Measurements from ENCODE around the gene PPP2R5C. TPM values are rescaled to one million over a fixed set of nuclear protein-coding genes. Genes with fewer than 3 reads are reported as not detected.
A peak's percentile ranks its signal among the peaks of the same experiment; 100 is the strongest.

PPP2R5C gene
- polyA plus RNA-seq, 3 donors, result 61.9 to 72.5 (median 64.0) TPM

DNA sequence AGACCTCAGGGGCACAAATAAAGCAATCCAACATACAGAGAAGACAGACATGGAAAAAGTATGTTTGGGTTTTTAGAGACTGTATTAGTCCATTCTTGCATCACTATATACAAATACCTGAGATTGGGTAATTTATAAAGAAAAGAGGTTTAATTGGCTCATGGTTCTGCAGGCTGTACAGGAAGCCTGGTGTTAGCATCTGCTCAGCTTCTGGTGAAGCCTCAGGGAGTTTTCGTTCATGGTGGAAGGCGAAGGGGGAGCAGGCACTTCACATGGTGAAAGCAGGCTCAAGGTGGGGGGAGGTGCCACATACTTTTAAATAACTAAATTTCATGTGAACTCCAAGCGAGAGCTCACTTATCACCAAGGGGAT is 3.7 kb upstream of the PPP2R5C start:
- WGBS (ENCODE audit: insufficient coverage), result no CpG with 5 or more reads among the region's 3 CpGs
- Histone ChIP-seq H4K20me1 (ENCODE audit: insufficient read depth, low read length) (no peaks in the 10 kb centered on the region), H3K4me1 (ENCODE audit: control insufficient read depth in 1 of 2, insufficient read depth in 2 of 2, low read length in 2 of 2) (peaks cover 11 to 18% of the 10 kb centered on the region in 2 donors), H3K4me2 (replicated peaks; ENCODE audit: extremely low read depth, low read length, poor library complexity, severe bottlenecking) (no peak overlapping the region), H3K36me3 (replicated peaks in 1 of 2; ENCODE audit: control insufficient read depth in 1 of 2, insufficient read depth in 2 of 2, low read length in 2 of 2) (no peaks in the 10 kb centered on the region), H3K27ac (ENCODE audit: low read depth in 1 of 2, low read length in 2 of 2) (no peak overlapping the region), H3K9ac (ENCODE audit: insufficient read depth, low read length, poor library complexity, severe bottlenecking) (no peak overlapping the region), H3K27me3 (ENCODE audit: control insufficient read depth in 2 of 2, insufficient read depth in 2 of 2, low read length in 2 of 2) (peaks cover 6 to 40% of the 10 kb centered on the region in 2 donors), H3K9me3 (replicated peaks in 1 of 2; ENCODE audit: control insufficient read depth in 1 of 2, insufficient read depth in 1 of 2, low read length in 2 of 2) (peaks cover 4% of the 10 kb centered on the region in 2 donors), H3K79me2 (ENCODE audit: insufficient read depth, low read length) (no peaks in the 10 kb centered on the region), H3K4me3 (replicated peaks in 1 of 3; ENCODE audit: low read depth in 2 of 3, low read length in 3 of 3) (no peak overlapping the region), H2AFZ (ENCODE audit: insufficient read depth, low read depth, low read length, poor library complexity, severe bottlenecking) (no peak overlapping the region)
- Mint-ChIP-seq H3K9me3 (peaks cover 4 to 35% (median 15%) of the 10 kb centered on the region in 7 donors), H3K27me3 (ENCODE audit: low read depth in 3 of 3) (peaks cover 34 to 48% (median 38%) of the 10 kb centered on the region in 3 donors), H3K4me3 (no peak overlapping the region), H3K27ac (no peak overlapping the region), H3K4me1 (peaks cover 12% of the 10 kb centered on the region), H3K36me3 (peaks cover 3 to 5% of the 10 kb centered on the region in 2 donors)
- no peak for DNase-seq
- intact Hi-C loops (cut with micrococcal nuclease), result loop anchor here (2.0 to 5.0 kb wide), 2 partner anchors 51 kb away; no protein-coding TSS in a partner anchor
- TF ChIP-seq, protein P1, sequence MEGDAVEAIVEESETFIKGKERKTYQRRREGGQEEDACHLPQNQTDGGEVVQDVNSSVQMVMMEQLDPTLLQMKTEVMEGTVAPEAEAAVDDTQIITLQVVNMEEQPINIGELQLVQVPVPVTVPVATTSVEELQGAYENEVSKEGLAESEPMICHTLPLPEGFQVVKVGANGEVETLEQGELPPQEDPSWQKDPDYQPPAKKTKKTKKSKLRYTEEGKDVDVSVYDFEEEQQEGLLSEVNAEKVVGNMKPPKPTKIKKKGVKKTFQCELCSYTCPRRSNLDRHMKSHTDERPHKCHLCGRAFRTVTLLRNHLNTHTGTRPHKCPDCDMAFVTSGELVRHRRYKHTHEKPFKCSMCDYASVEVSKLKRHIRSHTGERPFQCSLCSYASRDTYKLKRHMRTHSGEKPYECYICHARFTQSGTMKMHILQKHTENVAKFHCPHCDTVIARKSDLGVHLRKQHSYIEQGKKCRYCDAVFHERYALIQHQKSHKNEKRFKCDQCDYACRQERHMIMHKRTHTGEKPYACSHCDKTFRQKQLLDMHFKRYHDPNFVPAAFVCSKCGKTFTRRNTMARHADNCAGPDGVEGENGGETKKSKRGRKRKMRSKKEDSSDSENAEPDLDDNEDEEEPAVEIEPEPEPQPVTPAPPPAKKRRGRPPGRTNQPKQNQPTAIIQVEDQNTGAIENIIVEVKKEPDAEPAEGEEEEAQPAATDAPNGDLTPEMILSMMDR (IDR thresholded peaks at IDR 0.05), result no peak

DNA sequence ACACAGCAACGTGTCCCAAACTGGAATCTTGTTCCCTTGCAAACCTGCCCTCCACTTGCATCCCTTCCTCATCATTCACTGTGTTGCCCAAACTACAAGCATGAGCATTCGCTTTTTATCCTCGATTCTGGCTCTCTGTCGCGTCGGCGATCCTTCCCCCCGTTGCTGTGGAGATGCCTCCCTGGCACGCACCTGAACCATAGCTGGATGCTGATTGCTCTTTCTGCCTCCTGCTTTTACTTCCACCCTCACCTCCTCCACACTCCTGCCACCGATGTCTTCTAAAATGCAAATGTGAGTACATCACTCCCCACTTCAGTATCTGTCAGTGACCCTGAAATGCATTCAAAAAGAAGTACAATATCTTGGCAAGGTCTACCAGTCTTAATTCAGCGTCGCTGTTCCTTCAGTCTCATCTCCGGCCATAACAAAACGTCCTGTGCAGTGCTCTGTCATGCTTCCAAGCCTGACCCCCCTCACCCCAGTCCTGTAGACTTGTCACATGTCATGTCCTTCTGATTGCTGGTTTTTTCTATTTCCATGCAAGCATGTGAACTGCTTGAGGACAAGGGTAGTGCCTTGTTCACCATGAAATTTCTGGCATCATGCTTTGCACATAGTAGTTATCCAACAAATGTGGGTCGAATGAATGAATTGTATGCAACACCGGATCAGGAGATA is 2.5 kb upstream of the PPP2R5C start:
- Histone ChIP-seq H3K79me2 (ENCODE audit: insufficient read depth, low read length) (no peaks in the 10 kb centered on the region), H3K27ac (ENCODE audit: low read depth in 1 of 2, low read length in 2 of 2) (no peak overlapping the region), H3K36me3 (replicated peaks in 1 of 2; ENCODE audit: control insufficient read depth in 1 of 2, insufficient read depth in 2 of 2, low read length in 2 of 2) (peaks cover 0 to 5% of the 10 kb centered on the region in 2 donors), H3K4me3 (replicated peaks in 1 of 3; ENCODE audit: low read depth in 2 of 3, low read length in 3 of 3) (no peak overlapping the region), H2AFZ (ENCODE audit: insufficient read depth, low read depth, low read length, poor library complexity, severe bottlenecking) (no peak overlapping the region), H3K4me1 (ENCODE audit: control insufficient read depth in 1 of 2, insufficient read depth in 2 of 2, low read length in 2 of 2) (peaks cover 11 to 18% of the 10 kb centered on the region in 2 donors), H4K20me1 (ENCODE audit: insufficient read depth, low read length) (peaks cover 4% of the 10 kb centered on the region), H3K4me2 (replicated peaks; ENCODE audit: extremely low read depth, low read length, poor library complexity, severe bottlenecking) (no peak overlapping the region), H3K9me3 (replicated peaks in 1 of 2; ENCODE audit: control insufficient read depth in 1 of 2, insufficient read depth in 1 of 2, low read length in 2 of 2) (peaks cover 2 to 4% of the 10 kb centered on the region in 2 donors), H3K27me3 (ENCODE audit: control insufficient read depth in 2 of 2, insufficient read depth in 2 of 2, low read length in 2 of 2) (peaks cover 13 to 49% of the 10 kb centered on the region in 2 donors), H3K9ac (ENCODE audit: insufficient read depth, low read length, poor library complexity, severe bottlenecking) (no peak overlapping the region)
- peaks cover 42 to 60% (median 48%) of the 10 kb centered on the region in 3 donors for H3K27me3 Mint-ChIP-seq (ENCODE audit: low read depth in 3 of 3)
- H3K36me3 Mint-ChIP-seq, result peaks cover 13 to 17% of the 10 kb centered on the region in 2 donors
- intact Hi-C loops (cut with micrococcal nuclease), result loop anchor here (2.0 to 5.0 kb wide), 2 partner anchors 52 kb away; no protein-coding TSS in a partner anchor
- H3K4me1 Mint-ChIP-seq, result peaks cover 17% of the 10 kb centered on the region
- H3K9me3 Mint-ChIP-seq, result peaks cover 1 to 32% (median 6%) of the 10 kb centered on the region in 7 donors
- no peak overlapping the region for H3K27ac Mint-ChIP-seq
- WGBS (ENCODE audit: insufficient coverage), result 91% methylated on average over 11 of the region's 16 CpGs
- peak overlapping the region; percentile 2 to 74 for H3K4me3 Mint-ChIP-seq
- no peak for DNase-seq
- TF ChIP-seq, protein P1 (IDR thresholded peaks at IDR 0.05), result no peak

All from CD14-positive monocyte (primary cell).